Esophagus (tissue), 2 donors: Measurements from ENCODE around the gene PRR33. TPM values are rescaled to one million over a fixed set of nuclear protein-coding genes. Genes with fewer than 3 reads are reported as not detected.

Experiments
- H3K27ac ChIP-seq, 2 donors: one replicate each; pipeline ENCODE4 v1.5.1; 2013; ENCODE audit warnings: low read depth in 2 of 2, mild to moderate bottlenecking in 2 of 2, inconsistent platforms in 1 of 2, low read length in 1 of 2, moderate library complexity in 1 of 2
- H3K27me3 ChIP-seq, 2 donors: one replicate each; pipeline ENCODE4 v1.6.1; 2013; ENCODE audit warnings: low read length in 2 of 2, control low read depth in 1 of 2, mild to moderate bottlenecking in 1 of 2; ENCODE audit not compliant: insufficient read depth in 2 of 2, control insufficient read depth in 1 of 2
- H3K36me3 ChIP-seq, 2 donors: one replicate each; pipeline ENCODE4 v1.6.1; 2013; ENCODE audit warnings: low read length in 1 of 2; ENCODE audit not compliant: control insufficient read depth in 2 of 2, insufficient read depth in 2 of 2
- H3K4me1 ChIP-seq, 2 donors: one replicate each; pipeline ENCODE4 v1.6.1; 2013; ENCODE audit warnings: low read length in 1 of 2; ENCODE audit not compliant: control insufficient read depth in 2 of 2, insufficient read depth in 2 of 2
- H3K4me3 ChIP-seq, 2 donors: one replicate each; pipeline ENCODE4 v1.5.1; 2013; ENCODE audit warnings: low read length in 2 of 2, mild to moderate bottlenecking in 2 of 2, low read depth in 1 of 2, moderate library complexity in 1 of 2
- H3K9me3 ChIP-seq, 2 donors: one replicate each; pipeline ENCODE4 v1.6.1; 2013; ENCODE audit warnings: mild to moderate bottlenecking in 2 of 2, low read depth in 1 of 2, low read length in 1 of 2, moderate library complexity in 1 of 2; ENCODE audit not compliant: control insufficient read depth in 2 of 2, insufficient read depth in 1 of 2
- whole genome bisulfite sequencing, 2 donors: extraction: QIAGEN DNeasy Blood & Tissue Kit; methylation state at CpG; one replicate each; pipeline ENCODE4 v1.1.7; 2013; 5-methylcytosine and 5-hydroxymethylcytosine counted together
- polyA plus RNA-seq, 2 donors: library from polyadenylated mRNA; stranded (reverse); fragments of 200-250 nt; gene quantifications; one replicate each; pipeline ENCODE4 v1.2.3, GENCODE V29; 2013
- donor health status: healthy with polysubstance abuse.
- donor health status: Bipolar disorder and iron deficiency.

Gene PRR33
- polyA plus RNA-seq, 2 donors: 0.02 to 0.43 TPM

DNA sequence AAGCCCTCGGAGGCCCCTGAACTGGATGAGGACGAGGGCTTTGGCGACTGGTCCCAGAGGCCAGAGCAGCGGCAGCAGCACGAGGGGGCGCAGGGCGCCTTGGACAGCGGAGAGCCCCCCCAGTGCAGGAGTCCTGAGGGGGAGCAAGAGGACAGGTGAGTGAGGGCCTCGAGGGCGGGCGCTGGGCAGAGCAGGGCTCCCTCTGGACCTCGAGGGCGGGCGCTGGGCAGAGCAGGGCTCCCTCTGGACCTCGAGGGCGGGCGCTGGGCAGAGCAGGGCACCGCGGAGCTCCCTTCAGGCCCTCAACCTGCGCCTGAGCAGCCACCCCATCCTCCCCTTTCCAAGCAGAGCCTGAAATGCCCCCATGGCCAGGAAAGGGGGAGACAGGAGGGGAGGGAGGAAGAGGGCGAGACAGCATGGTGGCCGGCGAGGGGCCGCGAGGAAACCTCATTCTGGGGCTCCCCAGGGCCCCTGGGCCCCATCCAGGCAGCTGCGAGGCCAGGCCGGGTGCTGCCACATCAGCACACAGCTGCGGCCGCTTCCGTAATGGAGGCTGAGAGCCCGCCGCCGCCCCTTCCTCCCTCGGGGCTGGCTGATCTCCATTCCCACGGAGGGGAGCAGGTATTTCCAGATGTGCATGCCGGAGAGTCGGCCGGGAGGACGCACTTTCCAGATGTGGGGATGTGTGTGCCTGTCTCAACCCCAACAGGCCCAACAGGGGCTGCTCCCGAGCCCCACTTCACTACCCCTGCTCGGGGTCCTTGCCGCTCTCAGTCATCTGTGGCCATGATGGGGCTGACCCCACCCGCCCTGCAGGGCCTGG lies 10.0 kb downstream of the PRR33 start:
- WGBS, 2 donors: 58 to 68% methylated on average over 40 to 43 of the region's 43 CpGs

DNA sequence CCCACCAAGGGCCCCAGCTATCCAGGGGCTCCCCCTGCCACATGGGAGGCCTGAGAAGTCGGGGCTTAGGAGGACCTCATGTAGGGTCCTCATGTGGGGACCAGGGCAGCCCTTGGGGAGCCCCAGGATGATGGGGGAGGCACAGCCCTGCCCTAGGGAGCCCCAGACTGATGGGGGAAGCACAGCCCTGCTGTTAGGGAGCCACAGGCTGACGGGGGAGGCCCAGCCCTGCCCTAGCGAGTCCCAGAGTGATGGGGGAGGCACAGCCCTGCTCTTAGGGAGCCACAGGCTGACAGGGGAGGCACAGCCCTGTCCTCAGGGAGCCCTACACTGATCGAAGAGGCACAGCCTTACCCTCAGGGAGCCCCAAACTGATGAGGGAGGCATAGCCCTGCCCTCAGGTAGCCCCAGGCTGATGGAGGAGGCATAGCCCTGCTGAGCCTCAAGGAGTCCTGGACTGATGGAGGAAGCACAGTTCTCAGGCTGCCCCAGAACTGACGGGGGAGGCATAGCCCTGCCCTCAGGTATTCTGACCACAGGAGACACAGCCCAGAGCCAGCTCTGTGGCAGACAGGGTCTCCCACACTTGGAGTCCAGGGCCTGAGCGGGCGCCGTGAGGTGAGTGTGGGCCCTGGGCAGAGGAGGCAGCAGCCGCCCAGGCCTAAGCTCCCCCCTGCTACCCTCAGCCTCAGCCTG lies 10.8 kb downstream of the PRR33 start:
- H3K9me3 ChIP-seq: no peaks in the 10 kb centered on the region
- no peak overlapping the region for H3K4me3 ChIP-seq
- H3K27ac ChIP-seq: peak overlapping the region; percentile 46 to 79
- no peaks in the 10 kb centered on the region for H3K27me3 ChIP-seq
- peaks cover 0 to 20% of the 10 kb centered on the region in 2 donors for H3K36me3 ChIP-seq
- WGBS, 2 donors: 68 to 82% methylated on average over 8 to 9 of the region's 9 CpGs
- H3K4me1 ChIP-seq: peaks cover 0 to 25% of the 10 kb centered on the region in 2 donors

More for the DNA sequence above, 10.0 kb downstream of the PRR33 start:
- peaks cover 0 to 25% of the 10 kb centered on the region in 2 donors for H3K36me3 ChIP-seq
- peaks cover 0 to 20% of the 10 kb centered on the region in 2 donors for H3K4me1 ChIP-seq
- H3K4me3 ChIP-seq: no peak overlapping the region
- H3K27ac ChIP-seq: peak overlapping the region; percentile 46 to 79
- H3K9me3 ChIP-seq: no peaks in the 10 kb centered on the region
- no peaks in the 10 kb centered on the region for H3K27me3 ChIP-seq

DNA sequence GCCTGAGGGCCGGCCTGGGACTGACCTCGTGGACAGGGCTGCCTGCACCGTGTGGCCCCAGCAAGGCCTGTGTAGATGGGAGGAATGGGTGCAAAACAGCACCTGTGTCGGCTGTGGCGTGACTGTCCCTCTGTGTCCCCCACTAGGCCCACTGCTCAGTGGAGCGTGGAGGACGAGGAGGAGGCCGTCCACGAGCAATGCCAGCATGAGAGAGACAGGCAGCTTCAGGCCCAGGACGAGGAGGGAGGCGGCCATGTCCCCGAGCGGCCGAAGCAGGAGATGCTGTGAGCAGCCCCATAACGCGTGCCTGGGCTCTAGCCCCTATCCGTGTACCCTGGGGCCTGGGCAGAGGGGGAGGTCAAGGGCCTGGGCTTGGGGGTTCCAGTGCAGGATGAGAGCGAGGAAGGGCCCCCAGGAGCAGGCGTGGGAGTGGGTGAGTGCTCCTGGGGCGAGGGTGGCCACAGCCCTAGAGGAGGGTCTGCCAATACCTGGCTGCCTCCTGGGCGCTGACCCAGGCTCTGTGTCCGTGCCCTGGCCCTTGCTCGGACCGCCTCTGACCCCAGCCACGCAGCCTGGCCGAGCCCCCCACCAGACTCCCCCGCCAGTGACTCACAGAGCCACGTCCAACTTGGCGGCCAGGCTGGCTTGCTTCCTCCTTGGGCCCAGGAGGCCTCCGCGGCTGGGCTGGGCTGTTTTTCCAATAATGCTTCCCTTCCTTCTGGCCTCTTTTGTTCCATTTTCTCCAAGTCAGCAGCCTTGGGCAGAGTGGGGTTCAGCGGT lies 11.6 kb downstream of the PRR33 start:
- H3K36me3 ChIP-seq: peaks cover 0 to 16% of the 10 kb centered on the region in 2 donors
- H3K9me3 ChIP-seq: no peaks in the 10 kb centered on the region
- H3K27ac ChIP-seq: peak overlapping the region; percentile 46 to 79
- H3K4me3 ChIP-seq: no peak overlapping the region
- WGBS, 2 donors: 70 to 76% methylated on average over 29 to 32 of the region's 32 CpGs
- H3K4me1 ChIP-seq: peaks cover 0 to 30% of the 10 kb centered on the region in 2 donors
- no peaks in the 10 kb centered on the region for H3K27me3 ChIP-seq

DNA sequence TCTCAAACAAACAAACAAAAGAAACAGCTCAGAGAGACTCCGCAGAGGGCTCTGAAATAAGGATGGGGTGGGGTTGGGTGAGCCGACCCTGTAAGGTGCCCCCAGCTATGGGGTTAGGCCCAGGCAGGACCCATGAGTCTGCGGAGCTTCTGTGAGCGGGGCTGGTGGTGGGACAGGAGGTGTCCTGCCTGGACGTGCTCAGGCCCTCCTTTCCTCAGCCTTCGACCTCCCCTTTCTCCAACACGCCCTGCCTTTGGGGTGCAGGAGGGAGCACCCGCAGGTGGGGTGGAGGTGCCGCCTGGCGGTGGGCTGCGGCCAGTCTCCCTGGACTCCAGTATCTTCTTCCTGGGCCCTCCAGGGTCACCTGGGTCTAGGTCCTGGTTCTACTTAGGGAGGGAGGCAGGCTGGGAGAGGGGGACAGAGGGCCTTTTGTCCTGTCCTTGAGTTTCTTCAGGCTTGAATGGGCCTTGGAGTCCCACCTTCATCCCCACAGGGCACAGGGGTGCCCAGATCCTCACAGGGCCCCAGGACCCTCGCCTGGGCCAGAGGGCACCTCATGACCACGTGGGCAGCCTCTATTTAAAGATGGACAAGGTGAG lies 12.3 kb downstream of the PRR33 start:
- peaks cover 0 to 31% of the 10 kb centered on the region in 2 donors for H3K4me1 ChIP-seq
- 66 to 71% methylated on average over 11 to 13 of the region's 13 CpGs for WGBS, 2 donors

DNA sequence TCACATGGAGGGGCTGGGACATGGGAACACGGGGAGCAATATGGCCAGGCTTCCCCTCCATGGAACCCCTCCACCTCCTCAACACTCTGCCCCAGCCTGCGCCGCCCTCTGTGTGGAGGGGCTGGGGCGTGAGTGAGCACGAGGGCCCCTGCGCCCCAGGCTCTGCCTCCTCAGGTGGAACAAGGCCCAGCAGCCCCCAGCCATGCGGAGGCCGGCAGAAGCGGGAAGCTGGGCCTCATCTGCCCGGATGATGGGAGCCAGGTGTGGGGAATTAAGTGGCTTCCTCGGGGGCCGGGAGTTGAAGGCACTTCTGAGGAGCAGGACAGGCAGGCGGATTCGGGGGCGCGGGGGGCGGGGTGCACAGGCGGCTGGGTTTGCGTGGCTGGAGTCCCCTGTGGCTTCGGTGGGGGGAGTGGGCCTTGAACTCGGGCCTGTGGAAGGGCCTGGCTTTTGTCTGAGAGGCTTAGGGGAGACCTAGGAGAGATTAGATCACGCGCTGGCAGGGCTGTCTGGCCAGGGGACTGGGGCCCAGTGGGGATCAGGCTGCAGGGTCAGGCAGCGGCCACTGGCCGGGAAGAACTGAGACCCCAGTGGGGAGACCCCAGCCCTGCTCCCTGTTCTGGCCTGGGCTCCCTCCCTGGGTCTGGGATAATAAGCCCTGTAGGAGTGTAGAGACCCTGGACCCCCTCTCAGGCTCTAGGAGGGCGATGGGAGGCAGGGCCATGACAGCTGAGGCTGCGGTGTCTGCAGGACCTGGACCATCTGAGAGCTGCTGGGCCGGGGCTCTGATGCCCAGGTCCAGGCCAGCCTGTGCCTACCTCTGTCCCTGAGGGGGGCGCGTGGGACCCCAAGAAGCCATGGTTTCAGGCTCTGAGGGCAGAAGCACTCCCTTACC lies 13.3 kb downstream of the PRR33 start:
- Histone ChIP-seq H3K4me1 (peaks cover 0 to 31% of the 10 kb centered on the region in 2 donors), H3K9me3 (no peaks in the 10 kb centered on the region), H3K4me3 (no peak overlapping the region), H3K27me3 (no peaks in the 10 kb centered on the region), H3K27ac (peak overlapping the region; percentile 25 to 51), H3K36me3 (peaks cover 0 to 6% of the 10 kb centered on the region in 2 donors)
- 77 to 86% methylated on average over 30 of the region's 30 CpGs for WGBS, 2 donors

More for the DNA sequence above, 12.3 kb downstream of the PRR33 start:
- H3K36me3 ChIP-seq: peaks cover 0 to 12% of the 10 kb centered on the region in 2 donors
- H3K27me3 ChIP-seq: no peaks in the 10 kb centered on the region
- H3K9me3 ChIP-seq: no peaks in the 10 kb centered on the region
- peak overlapping the region; percentile 36 to 59 for H3K27ac ChIP-seq
- H3K4me3 ChIP-seq: no peak overlapping the region

DNA sequence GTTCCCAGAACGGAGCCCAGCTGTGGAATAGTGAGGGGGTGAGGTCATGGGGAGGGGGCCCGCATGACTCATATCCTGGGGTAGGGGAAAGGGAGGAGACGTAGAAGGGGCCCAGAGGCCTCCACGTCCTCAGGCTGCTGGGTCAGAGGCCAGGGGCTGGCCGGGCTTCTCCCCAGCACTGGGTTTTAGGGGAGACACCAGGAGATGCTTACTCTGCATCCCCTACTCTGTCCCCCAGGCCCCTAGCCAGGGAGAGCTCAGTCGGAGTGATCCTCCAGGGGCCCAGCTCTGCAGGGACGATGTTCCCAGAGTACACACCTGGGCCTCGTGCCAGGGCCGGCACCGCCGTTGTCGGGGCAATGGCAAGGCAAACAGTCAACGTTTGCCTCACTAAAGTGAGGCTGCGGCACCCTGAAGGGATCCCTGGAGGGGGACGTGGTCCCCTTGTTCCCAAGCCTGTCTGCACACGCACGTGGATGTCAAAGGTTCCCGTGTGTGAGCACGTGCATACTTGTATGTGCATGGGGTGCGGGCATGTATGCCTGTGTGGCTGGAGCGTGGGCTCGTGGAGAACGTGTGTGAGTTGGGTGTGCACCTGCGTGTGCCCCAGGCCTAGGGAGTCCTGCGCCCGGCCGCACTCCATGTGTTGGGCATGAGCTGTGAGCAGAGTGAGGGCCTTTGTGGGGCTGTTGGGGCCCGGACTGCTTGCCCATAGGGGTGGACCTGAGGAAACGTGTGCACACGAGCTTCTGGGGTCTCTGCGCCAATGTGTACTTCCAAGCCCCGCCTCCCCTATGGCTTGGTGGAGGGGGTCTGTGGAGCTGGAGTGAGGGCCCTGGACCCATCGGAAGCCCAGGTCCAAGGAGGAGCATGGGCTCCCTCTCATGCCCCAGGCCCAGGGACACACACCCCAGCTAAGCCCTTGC lies 14.2 kb downstream of the PRR33 start:
- peak overlapping the region; percentile 25 to 51 for H3K27ac ChIP-seq
- H3K27me3 ChIP-seq: no peaks in the 10 kb centered on the region
- no peaks in the 10 kb centered on the region for H3K9me3 ChIP-seq
- H3K4me1 ChIP-seq: peaks cover 0 to 34% of the 10 kb centered on the region in 2 donors
- peaks cover 0 to 3% of the 10 kb centered on the region in 2 donors for H3K36me3 ChIP-seq
- no peak overlapping the region for H3K4me3 ChIP-seq
- WGBS, 2 donors: 31 to 46% methylated on average over 30 to 33 of the region's 33 CpGs

DNA sequence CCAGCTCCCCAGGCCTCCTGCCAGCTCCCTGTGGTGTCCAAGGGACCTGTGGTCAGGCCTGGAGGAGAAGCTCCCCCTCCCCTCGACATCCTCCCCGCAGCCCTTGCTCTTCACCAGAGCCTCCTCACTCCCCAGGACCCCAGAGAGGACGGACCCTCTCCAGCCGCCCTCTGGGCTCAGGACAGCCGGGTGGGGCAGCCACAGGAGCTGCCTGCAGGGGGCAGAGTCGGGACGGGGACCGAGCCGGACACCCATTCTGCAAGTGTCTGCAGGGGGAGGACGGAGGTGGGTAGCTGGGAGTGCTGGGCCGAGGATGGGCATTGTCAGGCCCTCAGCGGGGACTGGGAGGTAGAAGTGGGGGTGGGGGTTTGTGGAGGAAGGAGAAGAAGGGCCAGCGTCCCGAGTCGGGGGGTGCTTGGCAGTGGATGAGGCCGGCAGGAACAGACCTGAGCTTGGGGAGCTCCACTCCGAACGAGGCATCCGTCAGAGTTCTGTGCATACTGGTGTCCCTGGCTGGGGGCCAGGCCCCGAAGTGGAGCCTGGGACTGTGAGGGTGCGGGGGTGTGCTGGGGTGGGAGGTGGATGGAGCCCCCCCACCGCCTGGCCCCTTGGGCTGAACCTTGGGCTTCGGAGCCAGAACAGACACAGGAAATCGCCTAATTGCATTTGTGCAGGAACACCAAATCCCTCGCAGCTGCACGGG lies 15.2 kb downstream of the PRR33 start:
- Histone ChIP-seq H3K9me3 (no peaks in the 10 kb centered on the region), H3K4me3 (peak overlapping the region in 1 of 2 donors; percentile 2), H3K36me3 (peaks cover 0 to 3% of the 10 kb centered on the region in 2 donors), H3K27me3 (no peaks in the 10 kb centered on the region), H3K4me1 (peaks cover 0 to 26% of the 10 kb centered on the region in 2 donors), H3K27ac (peak overlapping the region; percentile 83 to 85)
- WGBS, 2 donors: 21 to 31% methylated on average over 24 to 26 of the region's 26 CpGs
